Subcutaneous abdominal adipose tissue (tissue), 5 donors: ENCODE results near the gene CIITA.
A peak's percentile ranks its signal among the peaks of the same experiment; 100 is the strongest.

Source experiments
- H3K27ac ChIP-seq: one replicate; pipeline ENCODE4 v1.7.0; 2013; ENCODE audit warnings: low read depth, mild to moderate bottlenecking, inconsistent platforms, low read length, moderate library complexity
- H3K27me3 ChIP-seq, 5 donors: one replicate each; pipeline ENCODE4 v1.7.0; 2013; ENCODE audit warnings: low read length in 5 of 5, inconsistent platforms in 1 of 5; ENCODE audit not compliant: control insufficient read depth in 5 of 5, insufficient read depth in 4 of 5
- H3K36me3 ChIP-seq, 5 donors: one replicate each; pipeline ENCODE4 v1.7.0; 2013; ENCODE audit warnings: low read length in 5 of 5; ENCODE audit not compliant: control insufficient read depth in 5 of 5, insufficient read depth in 5 of 5
- H3K4me1 ChIP-seq, 5 donors: one replicate each; pipeline ENCODE4 v1.7.0; 2013; ENCODE audit warnings: low read length in 5 of 5, mild to moderate bottlenecking in 3 of 5, moderate library complexity in 1 of 5; ENCODE audit not compliant: control insufficient read depth in 5 of 5, insufficient read depth in 5 of 5
- H3K4me3 ChIP-seq, 5 donors: one replicate each; pipeline ENCODE4 v1.7.0; 2013; ENCODE audit warnings: low read length in 5 of 5, low read depth in 1 of 5
- H3K9ac ChIP-seq, 5 donors: one replicate each; pipeline ENCODE4 v1.7.0; 2013; ENCODE audit warnings: low read length in 5 of 5, mild to moderate bottlenecking in 4 of 5, moderate library complexity in 3 of 5
- H3K9me3 ChIP-seq, 5 donors: one replicate each; pipeline ENCODE4 v1.7.0; 2013; ENCODE audit warnings: low read length in 5 of 5; ENCODE audit not compliant: control insufficient read depth in 5 of 5
- donor health status: healthy.
- donor health status: healthy.
- donor health status: healthy.
- donor health status: healthy.
- donor health status: healthy.

CIITA gene

DNA sequence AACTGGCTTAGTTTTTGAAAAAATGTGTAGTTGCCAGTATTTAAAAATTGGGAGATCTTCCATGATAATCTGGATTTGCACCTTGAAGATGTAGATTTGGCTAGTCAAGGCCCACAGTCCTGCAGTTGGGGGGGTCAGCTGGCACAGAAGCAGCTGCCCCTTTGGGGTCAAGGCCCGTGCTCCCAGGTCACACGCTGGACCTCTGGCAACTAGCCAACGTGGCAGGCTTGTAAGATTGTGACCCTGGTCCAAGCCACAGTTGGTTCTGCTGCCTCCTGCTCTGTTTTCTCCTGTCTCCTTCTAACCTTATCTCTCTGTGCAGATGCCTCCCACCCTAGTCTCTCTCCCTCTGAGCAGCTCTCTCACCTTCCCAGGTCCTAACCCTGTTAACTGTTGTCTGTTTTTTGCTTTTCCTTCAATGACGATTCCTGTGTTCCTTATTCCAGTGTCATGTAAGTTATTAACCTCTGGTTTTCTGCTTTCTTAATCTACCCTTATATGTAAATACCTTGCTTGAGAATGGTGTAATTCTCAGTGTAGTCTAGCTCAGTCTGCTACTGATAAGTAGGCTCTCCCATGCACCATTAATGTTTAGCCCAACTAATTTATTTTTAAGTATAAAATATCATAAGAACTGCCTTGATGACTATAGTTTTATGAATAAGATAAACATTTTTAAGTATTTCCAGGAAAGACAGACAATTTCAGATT, 95.3 kb downstream of the CIITA start:
- Histone ChIP-seq H3K27ac (no peak overlapping the region), H3K36me3 (peaks cover 0 to 38% (median 26%) of the 10 kb centered on the region in 5 donors), H3K4me1 (peaks cover 0 to 8% (median 7%) of the 10 kb centered on the region in 5 donors)

DNA sequence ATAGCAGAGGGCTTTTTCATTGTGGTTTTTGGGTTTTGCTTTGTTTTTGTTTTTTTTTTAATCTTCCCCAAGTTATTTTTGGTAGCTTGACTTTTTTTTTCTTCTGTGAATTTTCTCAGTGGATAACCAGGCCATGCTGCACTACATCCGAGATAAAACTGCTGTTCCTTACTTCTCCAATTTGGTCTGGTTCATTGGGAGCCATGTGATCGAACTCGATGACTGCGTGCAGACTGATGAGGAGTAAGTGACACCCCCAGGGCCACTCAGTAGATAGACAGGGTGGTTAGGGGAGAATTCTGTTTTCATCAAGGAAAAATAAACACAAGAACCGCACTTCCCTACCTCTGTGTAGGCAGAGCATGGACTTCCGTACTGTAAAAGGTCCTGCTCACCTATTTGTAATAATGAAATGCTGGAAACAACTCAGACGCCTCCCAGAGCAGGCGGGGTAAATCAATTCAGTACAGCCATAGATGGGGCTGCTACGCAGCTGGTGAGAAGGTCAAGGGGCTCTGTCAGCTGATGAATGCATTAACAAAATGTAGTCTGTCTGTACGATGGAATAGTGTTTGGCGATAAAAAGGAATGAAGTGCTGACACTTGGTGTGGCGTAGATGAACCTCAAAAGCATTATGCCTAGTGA, 95.9 kb downstream of the CIITA start:
- Histone ChIP-seq H3K36me3 (peaks cover 0 to 39% (median 30%) of the 10 kb centered on the region in 5 donors), H3K4me3 (no peak overlapping the region), H3K9me3 (no peaks in the 10 kb centered on the region), H3K4me1 (peaks cover 0 to 8% (median 7%) of the 10 kb centered on the region in 5 donors), H3K27me3 (no peaks in the 10 kb centered on the region), H3K27ac (no peak overlapping the region), H3K9ac (no peak overlapping the region)

More for the DNA sequence above, 95.3 kb downstream of the CIITA start:
- no peaks in the 10 kb centered on the region for H3K27me3 ChIP-seq
- no peaks in the 10 kb centered on the region for H3K9me3 ChIP-seq
- no peak overlapping the region for H3K9ac ChIP-seq
- H3K4me3 ChIP-seq, result no peak overlapping the region

DNA sequence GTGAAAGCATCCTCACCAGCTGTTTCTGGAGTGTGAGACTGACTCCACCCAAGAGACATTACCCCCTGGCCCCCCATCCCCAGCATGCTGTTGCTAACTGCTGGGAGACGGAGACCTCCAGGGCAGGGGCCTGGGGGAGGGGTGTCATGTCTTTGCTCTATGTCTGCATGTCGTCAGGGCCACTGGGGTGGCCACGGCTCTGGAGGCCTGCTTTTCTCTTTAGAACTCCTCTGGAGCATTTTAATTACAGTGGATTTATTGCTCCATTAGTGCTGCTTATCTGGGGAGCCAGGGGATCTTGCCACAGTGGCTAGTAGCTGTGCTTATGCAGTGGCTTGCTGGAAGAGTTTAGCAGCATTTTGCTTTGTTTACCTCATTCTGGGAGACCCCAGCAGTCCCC, 99.6 kb downstream of the CIITA start:
- Histone ChIP-seq H3K4me1 (peaks cover 3 to 22% (median 16%) of the 10 kb centered on the region in 5 donors), H3K9ac (no peak overlapping the region), H3K36me3 (peaks cover 0 to 42% (median 25%) of the 10 kb centered on the region in 5 donors), H3K27ac (no peak overlapping the region), H3K27me3 (no peaks in the 10 kb centered on the region), H3K9me3 (no peaks in the 10 kb centered on the region), H3K4me3 (no peak overlapping the region)

DNA sequence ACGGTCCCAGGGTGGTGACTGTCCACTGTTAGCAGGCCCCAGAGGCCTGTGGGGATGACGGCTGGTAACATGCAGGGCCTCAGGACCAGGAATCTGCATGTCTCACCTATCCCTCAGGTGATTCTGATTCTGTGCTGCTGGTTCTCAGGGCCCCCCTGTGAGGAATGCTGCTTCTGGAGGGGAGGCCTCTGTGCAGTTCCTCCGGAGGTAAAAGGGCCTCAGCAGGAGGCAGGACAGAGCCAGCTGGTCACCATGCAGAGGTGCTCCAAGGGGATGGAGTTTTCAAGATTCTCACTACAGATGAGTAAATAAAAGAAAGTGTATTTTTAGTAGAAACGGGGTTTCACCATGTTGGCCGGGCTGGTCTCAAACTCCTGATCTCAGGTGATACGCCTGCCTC, 101.1 kb downstream of the CIITA start:
- no peak overlapping the region for H3K4me3 ChIP-seq
- H3K36me3 ChIP-seq, result peaks cover 0 to 41% (median 24%) of the 10 kb centered on the region in 5 donors
- peaks cover 14 to 30% (median 26%) of the 10 kb centered on the region in 5 donors for H3K4me1 ChIP-seq
- no peaks in the 10 kb centered on the region for H3K27me3 ChIP-seq
- H3K9ac ChIP-seq, result no peak overlapping the region
- no peaks in the 10 kb centered on the region for H3K9me3 ChIP-seq
- no peak overlapping the region for H3K27ac ChIP-seq

DNA sequence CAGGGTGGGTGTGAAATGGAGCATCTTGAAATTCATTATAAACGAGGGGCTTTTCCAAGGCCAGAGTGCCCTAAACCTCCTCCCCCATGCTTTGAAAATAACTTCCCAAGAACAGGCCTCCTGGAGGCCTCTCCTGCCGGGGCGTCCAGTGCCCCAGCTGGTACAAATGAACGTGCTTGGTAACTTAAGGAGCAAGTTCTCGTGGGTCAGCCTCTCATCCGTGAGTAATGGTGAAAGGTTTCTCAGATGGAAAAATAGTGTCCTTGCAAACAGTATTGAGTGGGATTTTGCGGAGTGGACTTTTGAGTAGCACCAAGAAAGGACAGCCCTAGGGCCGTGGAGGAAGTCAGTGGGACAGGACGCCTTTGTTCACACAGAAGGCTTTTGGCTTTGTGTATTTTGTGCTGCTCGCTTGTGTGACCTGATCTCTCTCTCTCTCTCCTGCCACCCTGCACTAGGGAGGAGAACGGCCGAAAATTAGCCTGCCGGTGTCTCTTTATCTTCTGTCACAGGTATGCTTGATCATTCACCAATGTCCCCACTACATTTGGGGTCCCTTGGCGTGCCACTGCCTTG, 102.0 kb downstream of the CIITA start:
- Histone ChIP-seq H3K27ac (no peak overlapping the region), H3K9ac (no peak overlapping the region), H3K4me1 (peaks cover 16 to 33% (median 31%) of the 10 kb centered on the region in 5 donors), H3K9me3 (no peaks in the 10 kb centered on the region), H3K27me3 (no peaks in the 10 kb centered on the region), H3K4me3 (no peak overlapping the region), H3K36me3 (peaks cover 0 to 41% (median 25%) of the 10 kb centered on the region in 5 donors)

DNA sequence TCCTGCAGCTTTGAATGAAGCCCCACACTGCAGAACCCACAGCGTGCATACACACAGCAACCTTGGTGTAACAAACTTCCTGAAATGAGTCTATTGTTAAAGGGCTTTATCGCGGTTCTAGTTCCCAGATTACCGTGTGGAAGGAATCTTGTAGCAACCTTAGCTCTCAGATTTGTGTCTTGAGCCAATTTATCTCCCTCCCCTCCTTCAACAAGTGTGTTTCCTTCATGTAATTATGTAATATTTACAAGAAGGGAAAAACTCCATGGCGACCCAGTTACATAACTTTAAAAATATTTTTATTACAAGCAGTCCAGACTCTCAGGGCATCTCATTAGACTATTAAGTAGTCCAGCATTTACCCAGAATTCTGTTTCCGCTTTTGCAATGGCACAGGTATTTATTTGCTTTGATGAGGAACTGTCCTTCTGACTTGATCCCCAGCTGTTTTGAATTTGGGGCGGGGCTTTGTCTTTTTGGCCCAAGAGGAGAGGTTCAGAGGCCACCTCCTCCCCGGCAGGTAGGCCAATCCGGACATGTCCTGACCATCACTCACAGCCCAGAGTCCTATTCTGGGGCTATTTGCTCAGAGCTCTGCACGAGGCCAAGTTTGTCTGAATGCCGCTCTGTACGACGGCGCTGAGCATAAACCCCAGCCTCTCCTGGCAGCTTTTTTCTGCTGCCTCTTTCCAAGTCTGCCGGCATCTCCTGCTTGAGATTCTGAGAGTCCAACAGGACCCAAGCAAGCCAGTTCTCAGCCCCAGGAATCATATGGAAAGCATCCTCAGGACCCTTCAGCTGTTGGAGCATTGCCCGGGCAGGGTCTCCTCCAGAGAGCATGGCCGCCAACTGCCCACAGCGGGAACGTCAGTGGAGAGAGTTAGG, 103.0 kb downstream of the CIITA start:
- no peak overlapping the region for H3K9ac ChIP-seq
- peaks cover 0 to 48% (median 22%) of the 10 kb centered on the region in 5 donors for H3K36me3 ChIP-seq
- peaks cover 16 to 36% (median 31%) of the 10 kb centered on the region in 5 donors for H3K4me1 ChIP-seq
- no peaks in the 10 kb centered on the region for H3K27me3 ChIP-seq
- H3K9me3 ChIP-seq, result no peaks in the 10 kb centered on the region
- no peak overlapping the region for H3K4me3 ChIP-seq
- H3K27ac ChIP-seq, result peak overlapping the region; percentile 50

DNA sequence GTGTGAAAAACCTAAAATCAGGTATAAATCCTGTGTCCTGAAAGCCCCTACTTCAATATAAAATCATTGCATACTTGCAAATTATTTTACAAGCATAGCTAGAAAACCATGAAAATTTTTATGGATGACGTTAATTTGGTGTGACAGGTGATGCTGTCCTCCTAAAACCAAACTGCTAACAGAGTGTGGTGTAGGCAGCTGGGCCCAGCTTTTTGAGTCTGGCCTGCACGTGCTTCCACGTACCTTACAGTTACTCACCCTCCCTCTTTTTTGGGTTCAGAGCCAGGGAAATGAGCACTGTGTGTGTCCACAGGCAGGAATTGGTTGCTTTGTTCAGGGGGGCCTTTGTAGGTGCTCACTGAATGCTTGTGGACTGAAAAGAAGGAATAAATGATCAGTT, 103.8 kb downstream of the CIITA start:
- H3K27me3 ChIP-seq, result no peaks in the 10 kb centered on the region
- no peaks in the 10 kb centered on the region for H3K9me3 ChIP-seq
- peaks cover 0 to 48% (median 25%) of the 10 kb centered on the region in 5 donors for H3K36me3 ChIP-seq
- H3K4me3 ChIP-seq, result no peak overlapping the region
- peaks cover 16 to 36% (median 31%) of the 10 kb centered on the region in 5 donors for H3K4me1 ChIP-seq
- no peak overlapping the region for H3K9ac ChIP-seq
- H3K27ac ChIP-seq, result no peak overlapping the region

DNA sequence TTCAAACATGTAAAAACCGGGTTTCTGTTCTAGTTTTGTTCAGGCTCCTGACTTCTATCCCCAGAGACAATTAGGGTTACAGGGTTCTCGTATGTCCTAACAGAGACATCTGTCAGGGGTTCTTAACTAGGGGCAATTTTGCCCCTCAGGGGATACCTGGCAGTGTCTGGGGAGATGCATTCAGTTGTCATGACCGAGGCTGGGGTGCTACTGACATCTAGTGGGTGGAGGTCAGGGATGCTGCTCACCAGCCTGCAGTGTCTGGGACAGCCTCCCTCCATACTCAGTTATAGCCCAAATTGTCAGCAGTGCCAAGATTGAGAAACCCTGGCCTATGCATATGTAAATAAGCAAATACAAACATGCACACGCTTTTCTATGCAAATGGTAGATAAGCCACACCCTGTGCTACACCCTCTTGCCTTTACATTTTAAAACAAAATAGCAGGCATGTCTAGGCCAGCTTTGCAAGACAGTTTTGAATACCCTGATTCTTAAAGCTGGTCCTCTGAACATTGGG, 104.8 kb downstream of the CIITA start:
- no peaks in the 10 kb centered on the region for H3K9me3 ChIP-seq
- H3K4me3 ChIP-seq, result no peak overlapping the region
- peaks cover 16 to 36% (median 31%) of the 10 kb centered on the region in 5 donors for H3K4me1 ChIP-seq
- peak overlapping the region; percentile 9 for H3K27ac ChIP-seq
- H3K36me3 ChIP-seq, result peaks cover 0 to 52% (median 22%) of the 10 kb centered on the region in 5 donors
- H3K9ac ChIP-seq, result no peak overlapping the region
- H3K27me3 ChIP-seq, result no peaks in the 10 kb centered on the region

DNA sequence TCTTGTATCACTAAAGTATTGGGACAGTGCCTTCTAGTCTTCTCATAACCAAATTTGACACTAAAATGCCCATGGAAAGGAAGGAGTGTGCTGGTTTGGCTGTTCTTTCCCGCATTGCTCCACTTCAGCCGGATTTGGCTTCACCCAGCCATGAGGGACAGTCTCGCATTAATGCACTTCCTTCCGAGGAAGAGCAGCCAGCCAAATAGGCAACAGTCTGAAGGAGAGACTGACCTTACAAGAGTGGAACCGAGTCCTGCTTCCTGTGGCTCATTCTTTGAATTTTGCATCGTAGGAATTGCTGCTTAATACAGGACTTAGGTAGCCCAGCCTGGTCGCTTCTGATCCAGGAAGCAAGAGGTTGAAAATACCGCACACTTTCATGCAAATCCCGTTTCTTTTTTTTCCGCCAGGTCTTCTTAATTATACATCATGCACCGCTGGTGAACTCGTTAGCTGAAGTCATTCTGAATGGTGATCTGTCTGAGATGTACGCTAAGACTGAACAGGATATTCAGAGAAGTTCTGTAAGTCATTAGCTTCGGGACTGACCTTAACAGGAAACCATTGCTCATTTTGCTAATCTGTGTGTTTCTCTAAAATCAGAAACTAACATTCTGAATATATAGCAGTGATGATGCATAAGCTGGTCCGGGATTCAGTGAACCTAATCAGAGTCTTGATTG, 105.6 kb downstream of the CIITA start:
- Histone ChIP-seq H3K36me3 (peaks cover 0 to 50% (median 15%) of the 10 kb centered on the region in 5 donors), H3K9me3 (no peaks in the 10 kb centered on the region), H3K27me3 (no peaks in the 10 kb centered on the region), H3K27ac (peak overlapping the region; percentile 9), H3K4me1 (peaks cover 16 to 36% (median 31%) of the 10 kb centered on the region in 5 donors), H3K4me3 (peak overlapping the region in 4 of 5 donors; percentile 8 to 42 (median 22)), H3K9ac (peak overlapping the region in 1 of 5 donors; percentile 2)
